ENCODE data around the gene SELENBP1.
"Not testable (repeated sequence)": the region's sequence is repeated elsewhere in the genome, so short reads cannot be mapped to it uniquely, and the experiment has no call there.

SELENBP1 gene

GRCh38 chr1:151373196-151373595 is 691 bp upstream of the SELENBP1 start:
- no peak for DNase-seq

- DNase-seq = no peak
Observed at GRCh38 chr1:151371370-151372057, 991 bp downstream of the SELENBP1 start.

- DNase-seq = no peak
Observed at GRCh38 chr1:151370211-151370911, 2.1 kb downstream of the SELENBP1 start.

- no peak for DNase-seq
Observed at GRCh38 chr1:151369621-151370048, 2.9 kb downstream of the SELENBP1 start.

GRCh38 chr1:151369302-151369610 is 3.2 kb downstream of the SELENBP1 start:
- no peak for DNase-seq

- DNase-seq = no peak
Observed at GRCh38 chr1:151368393-151369301, 3.9 kb downstream of the SELENBP1 start.

- no peak for DNase-seq
Observed at GRCh38 chr1:151367658-151368392, 4.7 kb downstream of the SELENBP1 start.

- no peak for DNase-seq
Observed at GRCh38 chr1:151364996-151365395, 7.5 kb downstream of the SELENBP1 start.

- no peak for DNase-seq
Observed at GRCh38 chr1:151362308-151363155, 10.0 kb downstream of the SELENBP1 start.

GRCh38 chr1:151361883-151362282 is 10.6 kb downstream of the SELENBP1 start:
- DNase-seq = no peak

- no peak for DNase-seq
Observed at GRCh38 chr1:151356696-151357095, 15.8 kb downstream of the SELENBP1 start.

GRCh38 chr1:151352021-151352718 is 20.3 kb downstream of the SELENBP1 start:
- DNase-seq = no peak

- DNase-seq = not testable (repeated sequence)
Observed at GRCh38 chr1:151350323-151350722, 22.2 kb downstream of the SELENBP1 start.

GRCh38 chr1:151347523-151348246 is 24.8 kb downstream of the SELENBP1 start:
- DNase-seq = no peak

- peak; percentile 91 for DNase-seq
Observed at GRCh38 chr1:151346769-151347522, 25.6 kb downstream of the SELENBP1 start, which contains the start of gene RFX5. RFX5 (minus strand) TSS chr1:151347252; CDS start chr1:151346320, 932 bp downstream.

GRCh38 chr1:151346082-151346768 is 26.3 kb downstream of the SELENBP1 start:
- DNase-seq = peak; percentile 4

GRCh38 chr1:151344291-151344690 is 28.2 kb downstream of the SELENBP1 start:
- DNase-seq = no peak

GRCh38 chr1:151343587-151343986 is 28.9 kb downstream of the SELENBP1 start:
- DNase-seq = no peak

GRCh38 chr1:151342569-151342968 is 29.9 kb downstream of the SELENBP1 start:
- no peak for DNase-seq
